Endothelial cell of hepatic sinusoid (primary cell): Measurements from ENCODE around the gene ADGRB3.

Experiments
- in situ Hi-C: cut with HindIII; loops from 2 replicates; pipeline ENCODE4 v1.10.0; 2017; ENCODE audit warnings: low sequenced_read_pairs

The ADGRB3 gene

DNA sequence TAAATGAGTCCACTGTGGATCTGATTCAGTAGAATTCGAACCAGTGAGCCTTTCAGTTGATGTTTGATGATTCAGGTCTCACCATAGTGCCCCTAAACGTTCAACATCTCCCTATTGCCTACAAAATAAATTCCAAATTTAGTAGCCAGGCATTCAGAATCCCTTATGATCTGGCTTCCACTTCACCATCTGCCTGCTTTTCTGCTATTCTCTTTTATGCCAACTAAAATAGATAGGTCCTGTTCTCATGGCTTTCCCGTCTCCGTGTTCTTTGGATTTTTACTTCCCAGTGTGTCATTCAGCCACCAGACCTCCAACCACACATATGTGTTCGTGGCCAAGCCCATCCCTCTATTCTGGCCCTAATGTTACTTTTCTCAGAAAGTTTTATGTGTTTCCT lies 751.3 kb downstream of the ADGRB3 start:
- in situ Hi-C loops: no loop called here

DNA sequence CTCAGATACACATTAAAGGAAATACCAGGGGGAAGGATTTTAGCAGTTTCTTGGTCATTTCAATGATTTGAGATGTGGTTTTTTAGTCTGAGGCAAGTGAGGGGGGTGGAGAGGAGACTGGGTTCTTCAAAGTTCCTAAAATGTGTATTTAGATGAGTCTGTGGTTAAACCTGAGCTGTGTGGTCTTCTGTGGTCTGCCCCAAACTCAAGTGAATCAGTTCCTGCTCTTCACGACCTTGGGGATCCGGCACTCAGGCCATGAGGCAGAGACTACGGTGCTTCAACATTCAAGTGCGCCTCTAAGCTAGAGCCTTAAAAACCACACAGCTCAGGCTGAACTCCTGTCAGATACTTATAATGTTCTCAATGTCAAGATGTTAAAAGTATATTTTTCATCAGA lies 755.0 kb downstream of the ADGRB3 start:
- in situ Hi-C loops: no loop called here

DNA sequence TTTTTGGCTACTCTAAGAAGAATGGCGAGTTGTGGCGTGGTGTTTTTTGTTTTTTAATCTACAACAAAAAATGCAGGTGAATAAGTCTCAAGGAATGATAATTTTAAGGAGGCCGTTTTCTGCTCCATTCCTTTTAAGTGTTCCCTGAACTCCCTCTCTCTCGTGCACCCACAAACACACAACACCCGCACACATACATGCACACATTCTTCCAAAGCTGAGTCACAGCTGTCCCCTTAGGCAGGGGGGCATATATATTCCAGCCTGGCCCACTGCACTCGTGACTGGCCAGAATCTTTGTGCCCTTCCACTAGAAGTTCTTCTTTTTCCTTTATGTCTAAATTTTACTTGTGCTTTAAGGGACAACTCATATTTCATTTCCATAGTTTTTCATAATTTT lies 756.0 kb downstream of the ADGRB3 start:
- in situ Hi-C loops: no loop called here

DNA sequence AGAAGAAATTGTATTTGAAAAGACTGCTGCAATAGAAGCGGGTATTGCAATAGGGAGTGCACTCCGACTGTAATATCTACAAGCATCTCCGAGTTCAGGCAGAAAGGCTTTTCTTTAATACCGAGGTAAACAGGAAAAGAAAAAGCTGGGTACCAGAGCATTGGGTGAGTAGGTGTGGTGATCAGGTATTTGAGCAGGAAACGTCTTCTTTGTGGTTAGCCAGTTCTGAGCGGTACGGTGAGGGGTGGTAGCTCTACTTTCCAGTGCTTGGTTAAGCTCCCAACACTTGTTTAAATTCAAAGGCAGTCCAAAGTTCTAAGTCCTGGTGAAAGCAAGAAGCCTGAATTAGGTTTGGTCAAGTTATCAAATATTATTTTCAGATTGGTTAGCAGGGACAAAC lies 757.7 kb downstream of the ADGRB3 start:
- in situ Hi-C loops: no loop called here

DNA sequence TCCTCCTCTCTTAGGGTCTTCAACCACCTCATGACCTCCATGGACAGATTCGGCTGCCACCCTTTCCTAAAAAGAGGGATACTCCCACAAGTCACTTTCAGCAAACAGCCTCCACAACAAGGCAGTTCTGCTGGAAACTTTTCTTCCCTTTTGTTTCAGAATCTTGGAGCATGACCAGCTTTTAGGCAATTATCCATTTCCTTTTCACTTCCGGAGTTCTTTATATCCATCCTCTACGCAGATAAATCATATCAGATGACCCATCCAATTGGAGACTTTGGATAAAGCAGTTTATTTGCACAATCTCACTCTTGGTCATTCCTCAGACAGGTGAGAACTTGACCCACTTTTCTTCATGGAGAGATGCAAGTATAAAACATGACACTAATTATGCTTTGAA lies 763.2 kb downstream of the ADGRB3 start:
- in situ Hi-C loops: no loop called here

DNA sequence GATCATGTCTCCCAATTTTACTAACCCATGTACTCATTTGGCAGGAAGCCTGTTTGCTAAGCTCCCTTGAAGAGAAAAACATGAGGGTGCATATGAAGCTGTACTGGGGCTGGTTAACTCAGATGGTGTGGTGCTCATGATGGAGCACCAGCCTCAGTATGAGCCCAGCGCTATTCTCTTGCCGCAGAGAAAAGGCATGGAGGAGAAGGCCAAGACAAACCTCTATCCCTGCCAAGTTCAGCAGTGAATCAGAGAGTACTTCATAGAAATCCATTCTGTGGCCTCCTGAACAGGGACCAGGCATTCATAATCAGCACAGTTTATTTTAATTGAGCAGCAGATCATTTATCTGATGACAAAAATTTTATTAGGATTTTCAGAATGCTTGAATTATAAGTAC lies 763.6 kb downstream of the ADGRB3 start:
- in situ Hi-C loops: no loop called here

DNA sequence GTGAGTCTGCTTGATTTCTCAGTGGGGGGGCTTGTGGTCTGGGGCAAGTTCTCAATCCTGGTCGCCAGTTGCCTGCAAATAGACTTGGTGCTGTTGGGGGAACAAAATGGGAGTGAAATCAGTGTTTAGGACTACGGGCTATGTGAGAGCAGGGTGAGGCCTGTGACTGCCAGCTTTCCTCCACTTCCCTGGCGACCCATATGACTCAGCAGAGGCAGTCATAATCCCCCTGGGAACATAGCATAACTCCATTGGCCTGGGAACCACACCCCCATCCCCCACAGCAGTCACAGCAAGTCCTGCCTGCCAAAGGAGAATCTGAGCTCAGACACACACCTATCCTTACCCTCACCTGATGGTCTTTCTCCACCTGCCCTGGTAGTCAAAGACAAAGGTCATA lies 773.8 kb downstream of the ADGRB3 start:
- in situ Hi-C loops: no loop called here

DNA sequence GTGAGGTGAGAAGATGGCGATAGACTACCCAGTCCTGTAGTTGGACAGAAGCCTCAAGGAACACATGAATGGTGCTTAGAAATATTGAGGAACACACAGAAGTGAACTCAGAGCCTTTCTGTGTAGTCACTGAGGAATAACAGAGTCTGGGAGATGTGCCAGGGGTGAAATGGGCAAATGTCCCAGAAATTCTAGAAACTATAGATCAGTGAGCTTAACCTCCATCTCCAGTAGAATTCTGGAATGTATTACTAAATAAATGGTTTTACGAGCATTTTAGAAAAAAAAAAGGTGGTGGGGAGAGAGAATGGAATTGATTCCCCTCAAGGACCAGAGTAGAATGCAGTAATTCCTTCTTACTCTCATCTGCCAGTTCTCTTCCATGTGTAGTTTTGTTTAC lies 781.7 kb downstream of the ADGRB3 start:
- in situ Hi-C loops: no loop called here

DNA sequence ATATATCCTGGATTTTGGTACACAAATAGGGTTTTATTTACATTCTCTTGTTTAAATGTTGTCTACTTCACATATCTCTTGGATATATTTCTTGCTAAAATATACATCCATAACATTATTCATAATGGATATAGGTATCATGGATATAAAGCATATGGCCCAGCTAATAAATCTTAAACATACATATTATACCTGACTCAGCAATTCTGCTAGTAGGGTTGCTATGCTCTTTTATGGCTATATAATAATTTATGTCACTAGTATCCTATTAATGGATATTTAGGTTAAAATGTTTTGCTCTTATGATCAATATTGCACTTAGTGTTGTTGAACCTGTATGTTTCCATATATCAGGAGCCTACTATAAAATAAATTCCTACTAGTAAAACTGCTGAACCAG lies 786.2 kb downstream of the ADGRB3 start:
- in situ Hi-C loops: no loop called here

DNA sequence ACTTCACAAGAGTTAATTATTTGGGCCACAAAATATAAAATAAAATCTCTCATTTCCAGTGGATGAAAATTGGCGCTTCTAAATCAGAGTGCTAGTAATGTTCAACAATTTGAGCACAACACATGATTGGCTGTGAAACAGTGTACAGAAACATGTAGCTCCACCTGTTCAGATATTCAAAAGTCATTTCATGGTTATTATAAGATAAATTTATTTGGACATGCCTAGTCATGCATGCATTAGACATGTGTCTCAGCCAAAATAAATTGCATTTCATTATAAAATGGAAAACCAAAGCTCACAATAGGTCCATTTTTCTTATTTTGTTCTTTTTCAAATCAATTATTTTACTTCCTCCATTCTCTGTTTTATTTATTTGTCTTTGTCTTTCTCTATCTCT lies 786.9 kb downstream of the ADGRB3 start:
- in situ Hi-C loops: no loop called here

DNA sequence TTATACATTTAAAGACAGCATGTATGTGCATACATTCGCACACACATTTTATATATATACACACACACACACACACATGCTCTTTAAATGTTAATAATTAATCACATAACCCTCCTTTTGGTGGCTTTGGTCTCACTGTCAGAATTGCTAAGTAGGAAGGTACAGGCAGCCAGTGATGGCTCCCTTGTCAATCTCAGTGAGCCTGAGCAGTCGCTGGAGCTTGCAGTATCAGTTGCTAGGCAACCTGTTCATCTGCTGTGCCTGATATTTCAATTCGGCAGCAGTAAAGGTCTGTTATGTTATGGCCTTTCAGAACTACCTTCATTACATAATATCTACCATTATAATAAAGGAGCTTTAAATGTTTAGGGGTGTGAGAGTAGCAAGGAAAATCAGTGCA lies 787.4 kb downstream of the ADGRB3 start:
- in situ Hi-C loops: no loop called here

DNA sequence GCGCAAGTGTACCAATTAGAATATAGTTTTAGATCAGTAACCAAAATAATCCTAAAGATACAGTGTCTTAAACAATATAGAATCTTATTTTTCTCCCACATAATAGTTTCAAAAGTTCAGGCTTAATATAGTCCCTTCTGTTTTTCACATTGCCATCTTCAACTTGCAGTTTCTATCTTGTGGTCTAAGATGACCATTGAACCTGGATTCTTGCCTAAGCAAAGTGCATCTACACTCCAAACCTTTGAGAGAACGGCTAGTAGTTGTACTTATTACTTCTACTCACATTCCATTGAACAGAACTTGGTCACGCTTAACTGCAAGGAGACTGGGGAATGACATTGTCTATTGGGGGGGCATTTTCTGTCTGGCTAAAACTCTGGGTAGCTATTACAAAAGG lies 788.7 kb downstream of the ADGRB3 start:
- in situ Hi-C loops: no loop called here

DNA sequence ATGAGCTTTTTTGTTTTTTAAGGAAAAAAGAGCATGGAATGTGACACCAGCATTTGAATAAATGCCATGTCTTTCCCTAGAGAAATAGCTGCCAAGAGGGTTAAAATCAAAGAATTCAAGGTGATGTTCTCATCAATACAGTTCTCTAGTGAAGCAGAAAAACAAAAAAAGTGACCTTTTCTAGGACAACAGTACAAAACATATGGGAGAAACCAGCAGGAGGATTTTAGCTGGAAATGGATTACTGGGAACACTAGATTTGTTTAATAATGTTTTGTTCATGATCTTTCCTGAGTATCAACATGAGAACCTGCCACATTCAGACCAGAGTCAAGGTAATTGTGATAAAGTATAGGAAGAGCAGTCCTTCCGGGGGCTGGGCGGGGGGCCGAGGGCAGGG lies 789.5 kb downstream of the ADGRB3 start:
- in situ Hi-C loops: no loop called here

DNA sequence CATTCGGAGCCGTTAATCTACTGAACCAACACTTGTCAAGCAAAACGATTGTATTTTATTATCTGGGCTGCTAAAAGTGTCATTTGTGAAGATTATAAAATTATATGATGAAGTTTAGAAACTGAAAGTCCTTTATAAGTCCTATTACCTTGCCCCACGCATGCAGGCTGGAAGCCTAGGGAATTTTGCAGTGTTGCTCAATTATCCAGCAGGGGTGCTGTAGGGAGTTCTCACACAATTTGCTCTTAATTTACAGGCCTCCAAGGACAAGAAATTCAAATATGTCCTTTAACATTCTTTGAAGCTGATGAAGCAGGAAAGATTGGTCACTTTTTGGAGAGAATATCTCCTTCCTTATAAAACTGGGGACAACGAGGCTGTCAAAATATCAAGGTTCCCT lies 792.8 kb downstream of the ADGRB3 start:
- in situ Hi-C loops: no loop called here

DNA sequence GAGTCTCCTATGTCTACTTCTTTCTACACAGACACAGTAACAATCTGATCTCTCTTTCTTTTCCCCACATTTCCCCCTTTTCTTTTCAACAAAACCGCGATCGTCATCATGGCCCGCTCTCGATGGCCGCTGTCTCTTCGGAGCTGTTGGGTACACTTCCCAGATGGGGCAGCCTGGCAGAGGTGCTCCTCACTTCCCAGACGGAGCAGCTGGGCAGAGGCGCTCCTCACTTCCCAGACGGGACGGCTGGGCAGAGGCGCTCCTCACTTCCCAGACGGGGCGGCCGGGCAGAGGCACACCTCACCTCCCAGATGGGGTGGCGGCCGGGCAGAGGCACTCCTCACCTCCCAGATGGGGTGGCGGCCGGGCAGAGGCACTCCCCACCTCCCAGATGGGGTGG lies 797.1 kb downstream of the ADGRB3 start:
- in situ Hi-C loops: loop anchor here (5.0 kb wide), 1 partner anchor 50 kb away; no protein-coding TSS in a partner anchor

DNA sequence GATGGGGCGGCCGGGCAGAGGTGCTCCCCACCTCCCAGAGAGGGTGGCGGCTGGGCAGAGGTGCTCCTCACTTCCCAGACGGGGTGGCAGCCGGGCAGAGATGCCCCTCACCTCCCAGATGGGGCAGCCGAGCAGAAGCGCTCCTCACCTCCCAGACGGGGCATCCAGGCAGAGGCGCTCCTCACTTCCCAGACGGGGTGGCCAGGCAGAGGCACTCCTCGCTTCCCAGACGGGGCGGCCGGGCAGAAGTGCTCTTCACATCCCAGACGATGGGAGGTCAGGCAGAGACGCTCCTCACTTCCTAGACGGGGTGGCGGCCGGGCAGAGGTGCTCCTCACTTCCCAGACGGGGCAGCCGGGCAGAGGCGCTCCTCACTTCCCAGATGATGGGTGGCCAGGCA lies 798.0 kb downstream of the ADGRB3 start:
- in situ Hi-C loops: loop anchor here (5.0 kb wide), 1 partner anchor 51 kb away; no protein-coding TSS in a partner anchor

DNA sequence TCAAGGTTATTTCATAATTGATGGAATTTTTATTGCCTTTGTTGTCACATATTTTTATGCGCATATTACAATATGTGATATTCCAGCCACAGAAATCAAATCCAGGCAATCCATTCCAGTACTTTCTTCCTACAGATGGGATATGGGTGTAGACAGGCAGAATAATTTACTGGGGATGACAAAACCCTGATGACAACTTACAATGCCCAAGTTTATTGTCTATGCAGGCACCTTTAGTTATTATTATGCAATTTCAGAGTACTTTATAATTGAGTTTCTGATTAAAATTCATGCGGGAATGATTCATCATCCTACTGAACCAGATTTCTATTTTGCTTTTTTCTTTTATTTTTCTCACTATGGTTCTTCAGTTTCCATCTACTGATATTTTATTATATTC lies 803.0 kb downstream of the ADGRB3 start:
- in situ Hi-C loops: no loop called here
